GM12878 (cell line): ENCODE data around the gene KIF2C. TPM values are rescaled to one million over a fixed set of nuclear protein-coding genes. Genes with fewer than 3 reads are reported as not detected.
A peak's percentile ranks its signal among the peaks of the same experiment; 100 is the strongest.

Experiments used
- BHLHE40 ChIP-seq, 2 experiments: fragments of 450-650 bp in 1 of 2; IDR thresholded peaks; 2 replicates each; pipeline ENCODE4 v1.6.1; 2011 to 2017; ENCODE audit warnings: low read depth in 2 of 2, borderline replicate concordance in 1 of 2, improper control_type of control experiment in 1 of 2, low read length in 1 of 2, mild to moderate bottlenecking in 1 of 2
- ELK1 ChIP-seq: IDR thresholded peaks from 2 replicates; pipeline ENCODE4 v1.6.1; 2012; ENCODE audit warnings: low read depth, low read length, improper control_type of control experiment
- IKZF2 ChIP-seq, 2 experiments: fragments of 450-650 bp; IDR thresholded peaks; 2 replicates each; pipeline ENCODE4 v1.6.1; 2017; ENCODE audit warnings: mild to moderate bottlenecking in 2 of 2, moderate library complexity in 2 of 2
- MAX ChIP-seq: IDR thresholded peaks from 2 replicates; pipeline ENCODE4 v1.6.1; 2012; ENCODE audit warnings: low read depth, low read length, improper control_type of control experiment
- POU2F2 ChIP-seq: IDR thresholded peaks from 3 replicates; pipeline ENCODE4 v1.6.1; 2011; ENCODE audit warnings: low read depth, mild to moderate bottlenecking, low read length, borderline replicate concordance
- RB1 ChIP-seq: fragments of 450-650 bp; formaldehyde crosslinking; IDR thresholded peaks from 2 replicates; pipeline ENCODE4 v1.6.1; 2017; ENCODE audit warnings: mild to moderate bottlenecking, borderline replicate concordance
- RELA ChIP-seq: fragments of 450-650 bp; IDR thresholded peaks from 2 replicates; pipeline ENCODE4 v1.8.0; 2014; ENCODE audit warnings: borderline replicate concordance; ENCODE audit not compliant: partially characterized antibody
- RUNX3 ChIP-seq: IDR thresholded peaks from 2 replicates; pipeline ENCODE4 v1.6.1; 2012; ENCODE audit warnings: low read length, inconsistent platforms
- SPI1 ChIP-seq: IDR thresholded peaks from 2 replicates; pipeline ENCODE4 v1.6.1; 2011; ENCODE audit warnings: low read depth, mild to moderate bottlenecking, low read length, moderate library complexity, borderline replicate concordance; ENCODE audit not compliant: insufficient read depth
- TAF1 ChIP-seq: IDR thresholded peaks from 2 replicates; pipeline ENCODE4 v1.6.1; 2011; ENCODE audit warnings: mild to moderate bottlenecking, low read depth, low read length, borderline replicate concordance
- TCF7 ChIP-seq: IDR thresholded peaks from 2 replicates; pipeline ENCODE4 v1.6.1; 2014; ENCODE audit warnings: antibody characterized with exemption, borderline replicate concordance
- ZNF687 ChIP-seq: fragments of 450-650 bp; IDR thresholded peaks from 2 replicates; pipeline ENCODE4 v1.6.1; 2017; ENCODE audit warnings: mild to moderate bottlenecking, moderate library complexity
- polyA plus RNA-seq, 11 experiments: library from polyadenylated mRNA; depleted of rRNA in 4 of 11; unstranded in 6 of 11; stranded (reverse) in 5 of 11; fragments of >200 nt; fragmentation: Nextera tagmentation in 4 of 11; fragmentation: Illumina TruSeq in 1 of 11; extraction: Ambion mirVana in 4 of 11; extraction: Trizol in 1 of 11; gene quantifications; 1 replicate in 1 of 11; 2 replicates in 10 of 11; pipeline versions ENCODE4 v1.2.1 to v1.2.3, GENCODE V29; 2011 to 2016; ENCODE audit warnings: inconsistent platforms in 2 of 11, missing spikeins in 2 of 11, low read depth in 1 of 11
- total RNA-seq, 4 experiments: library from RNA; depleted of rRNA in 3 of 4; stranded (reverse); fragments of >200 nt in 3 of 4; fragmentation: Illumina TruSeq in 1 of 4; extraction: Trizol in 1 of 4; gene quantifications; 2 replicates each; pipeline versions ENCODE4 v1.2.1 to v1.2.3, GENCODE V29; 2013 to 2021

Gene KIF2C
- total and polyA plus RNA-seq, 10 of the 15 experiments (the other 5 are each of a cell fraction or from before 2014, with no cell fraction given), result 42.3 to 104 (median 83.8) TPM

- 0 out of 2 replicates have a peak, but pooled peaks have one; percentile 31 for TF ChIP-seq ELK1
- TF ChIP-seq RELA, result no peak
- TF ChIP-seq ZNF687, result peak; percentile 87
- TF ChIP-seq TAF1, result no peak
- TF ChIP-seq BHLHE40 (IDR thresholded peaks at IDR 0.05; ENCODE audit: borderline replicate concordance in 1 of 2, low read depth in 2 of 2, low read length in 1 of 2), result peak; percentile 12 to 25; a peak in 1 of 4 replicates
- 0 out of 2 replicates have a peak, but pooled peaks have one; percentile 42 for TF ChIP-seq MAX
- TF ChIP-seq RB1, result no peak
- TF ChIP-seq RUNX3, result peak; percentile 55
- TF ChIP-seq IKZF2 (IDR thresholded peaks at IDR 0.05), result no peak
- TF ChIP-seq TCF7, result no peak
- peak; percentile 78; the same call in 2 of the 3 replicates for TF ChIP-seq POU2F2
- TF ChIP-seq SPI1, result peak; percentile 42
These were observed 17.8 kb downstream of the KIF2C start (continued) for GRCh38 chr1:44757420-44757819.
